Upper lobe of left lung (tissue), 6 donors: Measurements from ENCODE around the gene METRNL. TPM values are rescaled to one million over a fixed set of nuclear protein-coding genes. Genes with fewer than 3 reads are reported as not detected.

Source experiments
- ATAC-seq, 2 donors: fragments of 200-7000 bp; cut with Tn5 transposase; one replicate each; pipeline ENCODE4 v1.9.1; 2022; ENCODE audit warnings: mild to moderate bottlenecking in 2 of 2, moderate library complexity in 2 of 2; ENCODE audit not compliant: low FRiP score in 2 of 2
- DNase-seq, 2 donors: peaks; one replicate each; pipeline ENCODE4 v3.0.0-alpha.2; 2019 to 2020
- H3K27ac ChIP-seq, 4 donors: fragments of 200-600 bp; sonication (generic); one replicate each; pipeline ENCODE4 v1.5.1; 2016 to 2019
- H3K27me3 ChIP-seq, 4 donors: fragments of 200-600 bp; sonication (generic); one replicate each; pipeline ENCODE4 v1.5.1; 2017 to 2019
- H3K36me3 ChIP-seq, 4 donors: fragments of 200-600 bp; sonication (generic); one replicate each; pipeline ENCODE4 v1.5.1; 2016 to 2019
- H3K4me1 ChIP-seq, 4 donors: fragments of 200-600 bp; sonication (generic); one replicate each; pipeline ENCODE4 v1.5.1; 2018 to 2019
- H3K4me3 ChIP-seq, 4 donors: fragments of 200-600 bp; sonication (generic); one replicate each; pipeline ENCODE4 v1.5.1; 2017 to 2019; ENCODE audit warnings: mild to moderate bottlenecking in 2 of 4, moderate library complexity in 1 of 4
- H3K9me3 ChIP-seq, 4 donors: fragments of 200-600 bp; sonication (generic); one replicate each; pipeline ENCODE4 v1.5.1; 2018 to 2019
- EP300 ChIP-seq, 4 donors: sonication (generic); formaldehyde crosslinking; IDR thresholded peaks; one replicate each; pipeline ENCODE4 v1.5.1; 2017; ENCODE audit warnings: antibody characterized with exemption in 4 of 4, control low read depth in 2 of 4
- POLR2A ChIP-seq, 4 donors: fragments of 450-650 bp; IDR thresholded peaks; one replicate each; pipeline ENCODE4 v1.5.1; 2016 to 2017; ENCODE audit warnings: antibody characterized with exemption in 4 of 4, mild to moderate bottlenecking in 2 of 4
- POLR2AphosphoS5 ChIP-seq, 2 donors: sonication (generic); formaldehyde crosslinking; IDR thresholded peaks; one replicate each; pipeline ENCODE4 v1.5.1; 2017; ENCODE audit warnings: antibody characterized with exemption in 2 of 2
- WGBS, 2 donors: methylation state at CpG; one replicate each; pipeline ENCODE4 v1.1.5; 2017 to 2018; 5-methylcytosine and 5-hydroxymethylcytosine counted together
- total RNA-seq, 6 donors: library from RNA; depleted of rRNA in 4 of 6; stranded (reverse); fragments of >200 nt in 4 of 6; gene quantifications; one replicate each; pipeline versions ENCODE4 v1.1.0 to v1.2.1, GENCODE V29; 2016 to 2021
- TF ChIP-seq, protein P1 (sequence below), 6 experiments: fragments of 450-650 bp in 4 of 6; fragments of 200-600 bp in 2 of 6; sonication (generic) in 2 of 6; IDR thresholded peaks; one replicate each; pipeline ENCODE4 v1.5.1; 2016 to 2019; ENCODE audit warnings: antibody characterized with exemption in 6 of 6
- donor health status: DM: no; HTN: no; CAD: no; lungs with moderate emphysema.
- donor health status: DM: no; HTN: yes; CAD: no; lungs with severe emphysema.

Gene METRNL
- total RNA-seq, 6 donors from 2014 or later, result 59.4 to 120 (median 76.4) TPM

DNA sequence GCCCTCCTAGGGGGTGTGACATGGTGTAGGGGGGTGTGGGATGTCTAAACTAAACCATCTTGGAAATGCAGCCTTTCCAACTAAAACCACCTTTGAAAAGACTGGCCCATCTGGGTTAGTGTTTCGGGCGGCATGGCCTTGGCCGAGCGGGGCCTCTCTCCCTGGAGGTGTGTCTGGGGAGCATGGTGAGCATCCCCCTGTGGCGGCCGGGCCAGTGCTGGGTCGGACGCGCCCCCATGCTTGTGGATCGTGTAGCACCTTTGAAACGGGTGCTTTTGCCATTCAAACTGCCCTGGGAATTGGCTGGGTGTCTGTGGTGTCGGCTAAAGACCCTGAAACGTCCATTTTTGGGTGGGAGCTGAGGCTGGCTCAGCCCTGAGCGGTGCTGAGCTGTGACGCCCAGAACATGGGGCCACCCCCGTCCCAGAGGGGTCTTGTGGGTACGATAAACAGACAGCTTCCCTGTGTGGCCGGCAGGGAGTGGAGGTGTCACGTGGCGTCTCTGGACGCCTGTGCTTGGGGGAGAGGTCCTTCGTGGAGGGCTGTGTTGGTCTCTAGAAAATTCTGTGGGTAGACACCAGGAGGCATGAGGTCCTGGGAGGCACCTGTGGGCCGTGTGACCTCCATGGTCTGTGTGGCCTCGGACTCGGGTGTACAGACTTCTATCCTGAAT is 6.3 kb downstream of the METRNL start:
- Histone ChIP-seq H3K4me1 (peaks cover 41 to 95% (median 75%) of the 10 kb centered on the region in 4 donors), H3K4me3 (no peak overlapping the region), H3K36me3 (peaks cover 0 to 34% (median 4%) of the 10 kb centered on the region in 4 donors), H3K9me3 (no peaks in the 10 kb centered on the region), H3K27me3 (peaks cover 0 to 4% (median 0%) of the 10 kb centered on the region in 4 donors), H3K27ac (peak overlapping the region in 2 of 4 donors; percentile 76 to 90)
- ATAC-seq, result no peak
- WGBS, 2 donors, result 90 to 94% methylated on average over 20 to 25 of the region's 25 CpGs
- TF ChIP-seq EP300 (IDR thresholded peaks at IDR 0.05), result no peak
- peak in 1 of 2 donors; percentile 72 for DNase-seq

DNA sequence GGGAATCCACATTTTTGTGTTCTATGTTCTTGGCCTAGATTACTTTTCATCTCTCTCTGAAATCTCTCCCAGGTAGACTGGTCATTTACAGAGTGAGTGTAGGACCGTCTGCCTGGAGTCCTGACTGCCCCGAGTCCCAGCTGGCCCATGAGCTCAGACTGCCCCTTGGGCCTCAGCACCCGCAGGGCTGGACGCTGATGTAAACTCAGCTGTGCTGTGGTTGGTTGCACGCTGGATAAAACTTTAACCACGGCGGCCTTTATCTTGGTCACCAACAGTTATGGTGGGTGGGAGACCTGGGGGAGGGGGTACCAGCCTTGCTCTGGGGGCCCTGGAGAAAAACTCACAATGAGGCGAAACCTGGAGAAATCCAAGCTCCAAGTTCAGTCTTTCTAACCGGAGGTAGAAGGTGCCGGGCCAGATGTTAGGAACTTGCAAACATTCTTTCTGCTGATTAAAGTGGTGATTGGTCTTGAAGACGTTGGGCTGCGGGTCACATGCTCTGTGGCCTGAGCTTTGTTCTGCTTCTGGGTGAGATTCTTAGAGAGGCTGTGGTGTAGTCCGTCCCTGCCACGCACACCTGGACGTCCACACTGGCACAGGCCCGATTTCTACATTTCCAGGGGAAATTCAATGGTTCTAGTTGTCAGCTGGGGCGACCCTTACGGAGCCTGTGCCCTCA is 6.9 kb downstream of the METRNL start:
- H3K27ac ChIP-seq, result peak overlapping the region in 1 of 4 donors; percentile 76
- H3K27me3 ChIP-seq, result no peaks in the 10 kb centered on the region
- no peak for ATAC-seq
- TF ChIP-seq, protein P1, sequence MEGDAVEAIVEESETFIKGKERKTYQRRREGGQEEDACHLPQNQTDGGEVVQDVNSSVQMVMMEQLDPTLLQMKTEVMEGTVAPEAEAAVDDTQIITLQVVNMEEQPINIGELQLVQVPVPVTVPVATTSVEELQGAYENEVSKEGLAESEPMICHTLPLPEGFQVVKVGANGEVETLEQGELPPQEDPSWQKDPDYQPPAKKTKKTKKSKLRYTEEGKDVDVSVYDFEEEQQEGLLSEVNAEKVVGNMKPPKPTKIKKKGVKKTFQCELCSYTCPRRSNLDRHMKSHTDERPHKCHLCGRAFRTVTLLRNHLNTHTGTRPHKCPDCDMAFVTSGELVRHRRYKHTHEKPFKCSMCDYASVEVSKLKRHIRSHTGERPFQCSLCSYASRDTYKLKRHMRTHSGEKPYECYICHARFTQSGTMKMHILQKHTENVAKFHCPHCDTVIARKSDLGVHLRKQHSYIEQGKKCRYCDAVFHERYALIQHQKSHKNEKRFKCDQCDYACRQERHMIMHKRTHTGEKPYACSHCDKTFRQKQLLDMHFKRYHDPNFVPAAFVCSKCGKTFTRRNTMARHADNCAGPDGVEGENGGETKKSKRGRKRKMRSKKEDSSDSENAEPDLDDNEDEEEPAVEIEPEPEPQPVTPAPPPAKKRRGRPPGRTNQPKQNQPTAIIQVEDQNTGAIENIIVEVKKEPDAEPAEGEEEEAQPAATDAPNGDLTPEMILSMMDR (IDR thresholded peaks at IDR 0.05), result no peak
- TF ChIP-seq POLR2AphosphoS5 (IDR thresholded peaks at IDR 0.05) (no peak), EP300 (IDR thresholded peaks at IDR 0.05) (no peak), POLR2A (IDR thresholded peaks at IDR 0.05) (no peak)
- H3K4me1 ChIP-seq, result peaks cover 48 to 95% (median 74%) of the 10 kb centered on the region in 4 donors
- WGBS, 2 donors, result 89 to 90% methylated on average over 15 to 18 of the region's 18 CpGs
- peaks cover 0 to 39% (median 4%) of the 10 kb centered on the region in 4 donors for H3K36me3 ChIP-seq
- H3K4me3 ChIP-seq, result no peak overlapping the region
- peak in 1 of 2 donors; percentile 22 for DNase-seq
- no peaks in the 10 kb centered on the region for H3K9me3 ChIP-seq

DNA sequence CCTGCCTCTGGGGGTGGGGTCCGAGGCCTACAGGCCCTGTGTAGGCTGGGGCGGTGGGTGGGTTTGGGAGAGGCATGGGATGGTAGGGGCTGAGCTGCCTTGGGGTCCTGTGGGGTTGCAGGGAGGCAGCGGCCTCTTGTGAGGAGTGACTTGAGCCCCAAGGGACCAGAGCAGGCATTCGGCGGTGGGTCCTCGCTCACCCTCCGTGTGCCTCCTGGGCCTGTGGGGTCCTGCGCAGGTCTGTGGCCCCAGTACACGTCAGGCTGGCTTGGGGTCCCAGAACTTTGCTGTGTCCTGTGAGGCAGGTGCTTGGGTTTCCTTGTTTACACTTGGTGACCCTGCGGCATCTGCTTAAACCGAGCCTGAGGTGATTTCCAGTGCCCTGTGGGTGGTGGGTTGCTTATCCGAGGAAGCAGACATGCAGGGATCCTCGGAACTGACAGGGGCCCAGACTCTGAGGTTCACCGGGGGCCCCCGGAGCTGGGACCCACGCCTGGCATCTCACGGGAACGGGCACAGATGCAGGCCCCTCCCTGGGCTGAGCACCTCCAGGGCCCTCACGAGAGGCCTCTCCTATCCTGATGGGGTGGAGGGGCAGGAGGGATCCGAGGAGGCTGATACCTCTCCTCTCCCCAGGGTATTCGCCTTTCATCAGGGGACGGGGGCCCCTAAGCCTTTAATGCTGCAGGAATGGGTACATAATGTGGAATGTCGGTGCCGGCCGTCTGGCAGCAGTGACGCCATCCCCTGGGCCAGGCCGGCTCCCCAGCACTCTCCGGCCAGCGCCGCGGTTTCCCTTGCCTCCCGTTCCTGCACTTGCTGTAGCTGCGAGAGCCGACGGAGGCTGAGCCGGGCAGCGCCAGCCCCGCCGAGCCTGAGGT is 7.7 kb downstream of the METRNL start:
- Histone ChIP-seq H3K4me3 (no peak overlapping the region), H3K27ac (no peak overlapping the region), H3K27me3 (no peaks in the 10 kb centered on the region), H3K4me1 (peaks cover 42 to 93% (median 69%) of the 10 kb centered on the region in 4 donors), H3K9me3 (no peaks in the 10 kb centered on the region), H3K36me3 (peaks cover 0 to 39% (median 4%) of the 10 kb centered on the region in 4 donors)
- ATAC-seq, result no peak
- DNase-seq, result peak in 1 of 2 donors; percentile 57
- WGBS, 2 donors, result 78 to 93% methylated on average over 3 to 34 of the region's 39 CpGs
- TF ChIP-seq POLR2A (IDR thresholded peaks at IDR 0.05) (no peak), EP300 (IDR thresholded peaks at IDR 0.05) (no peak), POLR2AphosphoS5 (IDR thresholded peaks at IDR 0.05) (no peak)
- TF ChIP-seq, protein P1 (IDR thresholded peaks at IDR 0.05), result no peak

DNA sequence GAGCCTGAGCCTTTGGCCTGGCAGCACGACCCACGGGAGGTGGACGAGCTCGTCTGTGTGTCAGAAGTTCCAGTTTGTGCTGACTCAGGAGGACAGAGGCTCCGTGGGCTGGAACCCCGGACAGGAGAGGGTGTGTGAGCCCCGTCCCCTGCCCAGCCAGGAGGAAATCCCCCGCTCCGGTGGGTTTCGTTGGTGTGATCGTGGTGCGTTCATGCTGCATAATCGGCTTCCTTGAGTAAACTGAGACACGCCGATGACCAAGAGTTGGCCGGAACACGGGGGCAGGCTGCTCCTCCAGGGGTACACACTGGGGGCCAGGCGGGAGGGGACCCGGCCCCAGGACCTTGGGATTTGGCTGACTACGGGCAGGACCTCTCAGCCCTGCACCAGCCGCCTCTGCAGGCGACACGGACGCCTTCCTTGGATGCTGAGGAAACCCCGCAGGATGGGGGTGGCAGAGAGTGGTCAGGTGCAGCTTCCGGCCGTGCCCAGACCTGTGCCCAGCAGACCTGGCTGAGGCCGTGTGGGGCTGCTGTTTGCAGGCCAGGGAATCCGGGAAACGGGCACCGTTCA is 8.5 kb downstream of the METRNL start:
- WGBS, 2 donors, result 93 to 100% methylated on average over 6 to 31 of the region's 31 CpGs
- H3K4me1 ChIP-seq, result peaks cover 38 to 87% (median 62%) of the 10 kb centered on the region in 4 donors
- TF ChIP-seq POLR2AphosphoS5 (IDR thresholded peaks at IDR 0.05) (no peak), EP300 (IDR thresholded peaks at IDR 0.05) (no peak), POLR2A (IDR thresholded peaks at IDR 0.05) (no peak)
- TF ChIP-seq, protein P1 (IDR thresholded peaks at IDR 0.05), result no peak
- H3K4me3 ChIP-seq, result no peak overlapping the region
- H3K9me3 ChIP-seq, result no peaks in the 10 kb centered on the region
- peaks cover 0 to 44% (median 4%) of the 10 kb centered on the region in 4 donors for H3K36me3 ChIP-seq
- peak in 1 of 2 donors; percentile 80 for DNase-seq
- no peak for ATAC-seq
- H3K27me3 ChIP-seq, result no peaks in the 10 kb centered on the region
- H3K27ac ChIP-seq, result no peak overlapping the region
